ENCODE measurements around the gene SAXO2. TPM values are rescaled to one million over a fixed set of nuclear protein-coding genes. Genes with fewer than 3 reads are reported as not detected.
"Not testable (repeated sequence)": the region's sequence is repeated elsewhere in the genome, so short reads cannot be mapped to it uniquely, and the experiment has no call there.

The SAXO2 gene
- polyA plus RNA-seq, 1 donor from 2014 or later, result 4.2 TPM

GRCh38 chr15:82300883-82301282 lies 38.3 kb downstream of the SAXO2 start:
- H3K4me3 Mint-ChIP-seq, result no peak overlapping the region
- no peak overlapping the region for H3K27ac Mint-ChIP-seq
- no peaks in the 10 kb centered on the region for H3K9me3 Mint-ChIP-seq
- no peaks in the 10 kb centered on the region for H3K27me3 Mint-ChIP-seq
- no peaks in the 10 kb centered on the region for H3K36me3 Mint-ChIP-seq
- peaks cover 0 to 1% (median 0%) of the 10 kb centered on the region in 3 donors for H3K4me1 Mint-ChIP-seq

DNA sequence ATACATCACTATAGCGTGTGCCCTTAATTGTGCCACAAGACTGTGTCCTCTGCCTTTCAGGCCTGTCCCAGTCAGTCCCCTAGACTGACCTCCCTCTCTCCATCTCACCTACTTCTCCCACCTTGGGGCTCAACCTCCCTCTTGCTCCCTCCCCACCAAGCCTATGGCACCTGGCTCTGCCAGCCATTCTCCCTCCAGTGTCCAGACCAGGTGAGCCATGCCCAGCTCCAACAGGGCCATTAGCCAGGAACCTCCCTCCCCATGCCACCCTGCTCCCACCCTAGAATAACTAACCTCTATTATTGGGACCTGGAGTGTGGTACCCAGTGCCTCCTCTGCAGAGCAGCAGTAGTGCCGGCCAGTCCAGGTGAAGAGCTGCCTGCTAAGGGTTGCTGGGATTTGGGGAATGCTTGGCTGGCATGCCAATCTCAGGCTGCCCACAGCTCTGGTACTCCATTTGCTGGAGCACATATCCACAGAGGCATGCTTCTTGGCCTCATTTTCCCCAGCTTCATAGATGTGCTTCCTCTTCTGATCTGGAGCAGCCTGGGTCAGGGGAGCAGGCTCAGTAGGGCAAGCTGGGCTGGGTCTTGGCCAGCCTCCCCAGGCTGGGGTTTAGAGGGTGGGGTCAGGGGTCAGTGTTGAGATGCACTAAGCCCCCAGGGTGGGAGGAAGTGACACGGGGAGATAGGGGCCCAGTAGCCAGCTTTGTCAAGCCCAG lies 38.8 kb downstream of the SAXO2 start:
- peaks cover 0 to 1% (median 0%) of the 10 kb centered on the region in 3 donors for H3K4me1 Mint-ChIP-seq
- H3K27me3 Mint-ChIP-seq, result no peaks in the 10 kb centered on the region
- H3K27ac Mint-ChIP-seq, result no peak overlapping the region
- H3K9me3 Mint-ChIP-seq, result no peaks in the 10 kb centered on the region
- H3K36me3 Mint-ChIP-seq, result no peaks in the 10 kb centered on the region
- H3K4me3 Mint-ChIP-seq, result no peak overlapping the region

- no peak overlapping the region for H3K27ac Mint-ChIP-seq
- no peaks in the 10 kb centered on the region for H3K9me3 Mint-ChIP-seq
- no peaks in the 10 kb centered on the region for H3K27me3 Mint-ChIP-seq
- no peaks in the 10 kb centered on the region for H3K36me3 Mint-ChIP-seq
- no peaks in the 10 kb centered on the region for H3K4me1 Mint-ChIP-seq
- no peak overlapping the region for H3K4me3 Mint-ChIP-seq
Observed at GRCh38 chr15:82303956-82304777, 41.5 kb downstream of the SAXO2 start.

DNA sequence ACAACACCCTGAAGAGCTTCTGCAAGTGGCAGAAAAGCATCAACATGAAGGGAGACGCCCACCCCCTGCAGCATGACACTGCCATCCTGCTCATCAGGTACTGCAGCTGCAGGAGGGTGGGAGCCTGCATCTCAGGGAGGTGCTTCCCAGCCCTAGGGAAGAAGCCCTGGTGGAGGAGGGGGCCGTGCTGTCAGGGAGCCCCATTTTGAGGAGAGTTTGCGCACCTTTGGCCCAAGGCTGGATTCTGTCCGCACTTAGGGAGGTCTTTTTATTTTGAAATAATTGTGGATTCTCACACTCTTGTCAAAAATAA lies 42.1 kb downstream of the SAXO2 start:
- no peaks in the 10 kb centered on the region for H3K4me1 Mint-ChIP-seq
- H3K27me3 Mint-ChIP-seq, result no peaks in the 10 kb centered on the region
- no peak overlapping the region for H3K4me3 Mint-ChIP-seq
- H3K9me3 Mint-ChIP-seq, result no peaks in the 10 kb centered on the region
- no peaks in the 10 kb centered on the region for H3K36me3 Mint-ChIP-seq
- no peak overlapping the region for H3K27ac Mint-ChIP-seq

DNA sequence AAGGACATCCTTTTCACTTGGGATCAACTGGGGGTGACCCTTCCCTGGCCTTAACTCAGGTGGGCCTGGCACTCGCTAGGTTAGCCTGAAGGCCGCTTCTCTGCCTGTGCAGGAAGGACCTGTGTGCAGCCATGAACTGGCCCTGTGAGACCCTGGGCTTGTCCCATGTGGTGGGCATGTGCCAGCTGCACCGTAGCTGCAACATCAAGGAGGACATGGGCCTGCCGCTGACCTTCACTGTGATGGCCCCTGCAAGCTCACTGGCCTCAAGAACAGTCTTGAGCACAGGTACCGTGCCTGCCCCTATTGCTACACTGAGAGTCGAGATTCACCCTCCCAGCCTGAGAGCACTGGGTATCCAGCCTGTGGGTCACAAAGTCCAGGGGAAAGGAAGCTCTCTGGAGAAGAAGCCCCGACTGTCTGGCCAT lies 43.0 kb downstream of the SAXO2 start:
- Mint-ChIP-seq H3K9me3 (peaks cover 0 to 2% (median 0%) of the 10 kb centered on the region in 3 donors), H3K4me1 (no peaks in the 10 kb centered on the region), H3K36me3 (no peaks in the 10 kb centered on the region), H3K4me3 (no peak overlapping the region), H3K27ac (no peak overlapping the region), H3K27me3 (no peaks in the 10 kb centered on the region)

DNA sequence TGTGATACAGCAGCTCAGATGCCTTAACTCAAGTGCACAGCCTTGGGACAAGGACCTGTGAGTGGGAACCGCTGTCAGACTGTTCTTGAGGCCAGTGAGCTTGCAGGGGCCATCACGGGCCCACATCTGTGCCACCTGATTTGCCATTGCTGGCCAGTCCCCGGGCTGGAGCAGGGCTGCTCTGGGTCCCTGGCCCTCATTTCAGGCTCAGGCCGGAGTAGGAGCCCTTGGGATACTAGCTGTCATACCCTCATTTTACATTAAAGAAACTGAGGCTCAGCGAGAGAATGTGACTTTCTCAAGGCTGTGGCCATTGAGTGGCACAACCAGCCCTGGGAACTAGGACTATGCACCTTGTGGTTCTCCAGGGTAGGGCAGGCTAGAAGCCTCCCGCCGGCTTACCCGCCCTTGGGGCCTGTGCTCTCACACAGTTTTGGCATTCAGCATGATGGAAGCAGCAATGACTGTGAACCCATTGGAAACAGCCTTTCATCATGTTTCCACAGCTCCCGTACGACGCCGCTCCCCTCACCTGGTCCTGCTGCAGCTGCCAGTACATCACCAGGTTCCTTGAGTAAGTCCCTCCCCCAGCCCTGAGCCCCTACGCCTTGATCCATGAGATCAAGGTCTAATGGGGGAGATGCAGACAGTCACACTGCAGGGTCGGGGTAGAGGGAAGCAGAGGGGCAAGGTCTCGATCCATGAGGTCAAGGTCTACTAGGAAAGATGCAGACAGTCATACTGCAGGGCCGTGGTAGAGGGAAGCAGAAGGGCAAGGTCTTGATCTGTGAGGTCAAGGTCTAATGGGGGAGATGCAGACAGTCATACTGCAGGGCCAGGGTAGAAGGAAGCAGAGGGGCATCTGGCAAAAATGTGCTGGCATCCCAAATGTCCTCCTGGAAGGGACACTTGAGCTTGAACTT lies 44.4 kb downstream of the SAXO2 start:
- no peak overlapping the region for H3K4me3 Mint-ChIP-seq
- H3K27me3 Mint-ChIP-seq, result no peaks in the 10 kb centered on the region
- H3K27ac Mint-ChIP-seq, result no peak overlapping the region
- peaks cover 0 to 5% (median 0%) of the 10 kb centered on the region in 3 donors for H3K9me3 Mint-ChIP-seq
- no peaks in the 10 kb centered on the region for H3K36me3 Mint-ChIP-seq
- H3K4me1 Mint-ChIP-seq, result no peaks in the 10 kb centered on the region

DNA sequence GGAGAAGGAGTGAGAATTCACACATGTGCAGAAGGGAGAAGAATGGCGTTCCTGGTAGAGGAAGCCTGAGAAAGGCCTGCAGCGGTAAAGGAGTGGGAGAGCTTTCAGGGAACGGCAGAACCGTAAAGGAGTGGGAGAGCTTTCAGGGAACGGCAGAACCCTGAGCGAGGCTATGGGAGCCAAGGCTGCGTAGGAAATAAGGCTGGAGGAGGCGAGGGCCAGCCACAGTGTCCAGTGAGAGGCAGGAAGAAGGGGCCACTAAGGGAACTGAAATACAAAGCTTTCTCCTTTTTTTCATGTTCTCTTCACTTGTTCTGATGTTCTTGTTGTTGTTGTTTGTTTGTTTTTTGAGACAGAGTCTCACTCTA lies 45.1 kb downstream of the SAXO2 start:
- Mint-ChIP-seq H3K27ac (no peak overlapping the region), H3K36me3 (no peaks in the 10 kb centered on the region), H3K4me3 (no peak overlapping the region), H3K4me1 (no peaks in the 10 kb centered on the region), H3K9me3 (peaks cover 0 to 5% (median 0%) of the 10 kb centered on the region in 3 donors), H3K27me3 (no peaks in the 10 kb centered on the region)

DNA sequence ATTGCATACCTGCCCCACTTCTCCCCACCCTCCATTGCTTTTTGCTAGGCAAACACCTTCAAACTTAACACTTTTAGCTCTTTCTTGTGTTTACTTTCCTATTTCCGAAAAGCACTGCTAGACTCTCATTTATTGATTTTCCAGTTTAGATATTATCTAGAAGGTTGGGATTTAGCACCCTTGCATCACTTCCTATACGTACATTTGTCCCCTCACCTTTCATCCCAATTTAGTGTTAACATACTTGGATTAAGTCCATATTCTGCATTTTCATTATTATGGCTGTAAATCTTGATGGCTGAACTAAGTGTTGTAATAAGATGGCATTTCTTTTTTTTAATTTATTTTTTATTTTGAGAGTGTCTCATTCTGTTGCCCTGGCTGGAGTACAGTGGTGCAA lies 47.2 kb downstream of the SAXO2 start:
- Mint-ChIP-seq H3K36me3 (no peaks in the 10 kb centered on the region), H3K4me1 (no peaks in the 10 kb centered on the region), H3K27ac (no peak overlapping the region), H3K4me3 (no peak overlapping the region), H3K9me3 (peaks cover 0 to 5% (median 0%) of the 10 kb centered on the region in 3 donors), H3K27me3 (no peaks in the 10 kb centered on the region)

DNA sequence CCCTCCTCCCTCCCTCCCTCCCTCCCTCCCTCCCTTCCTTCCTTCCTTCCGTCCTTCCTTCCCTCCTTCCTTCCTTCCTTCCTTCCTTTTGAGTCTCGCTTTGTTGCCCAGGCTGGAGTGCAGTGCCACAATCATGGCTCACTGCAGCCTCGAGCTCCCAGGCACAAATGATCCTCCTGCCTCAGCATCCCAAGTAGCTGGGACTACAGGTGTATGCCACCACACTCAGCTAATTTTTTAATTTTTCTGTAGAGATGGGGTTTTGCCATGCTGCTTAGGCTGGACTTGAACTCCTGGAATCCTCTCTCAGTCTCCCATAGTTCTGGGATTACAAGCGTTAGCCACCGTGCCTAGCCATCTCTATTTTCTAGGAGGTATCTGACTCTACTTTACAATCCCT lies 48.7 kb downstream of the SAXO2 start:
- H3K27ac Mint-ChIP-seq, H3K36me3 Mint-ChIP-seq, H3K9me3 Mint-ChIP-seq, H3K4me1 Mint-ChIP-seq, H3K27me3 Mint-ChIP-seq, H3K4me3 Mint-ChIP-seq: not testable (repeated sequence)

GRCh38 chr15:82312586-82313349 lies 50.1 kb downstream of the SAXO2 start:
- Mint-ChIP-seq H3K27ac (no peak overlapping the region), H3K9me3 (peaks cover 0 to 5% (median 0%) of the 10 kb centered on the region in 3 donors), H3K27me3 (no peaks in the 10 kb centered on the region), H3K4me3 (no peak overlapping the region), H3K36me3 (no peaks in the 10 kb centered on the region), H3K4me1 (no peaks in the 10 kb centered on the region)

DNA sequence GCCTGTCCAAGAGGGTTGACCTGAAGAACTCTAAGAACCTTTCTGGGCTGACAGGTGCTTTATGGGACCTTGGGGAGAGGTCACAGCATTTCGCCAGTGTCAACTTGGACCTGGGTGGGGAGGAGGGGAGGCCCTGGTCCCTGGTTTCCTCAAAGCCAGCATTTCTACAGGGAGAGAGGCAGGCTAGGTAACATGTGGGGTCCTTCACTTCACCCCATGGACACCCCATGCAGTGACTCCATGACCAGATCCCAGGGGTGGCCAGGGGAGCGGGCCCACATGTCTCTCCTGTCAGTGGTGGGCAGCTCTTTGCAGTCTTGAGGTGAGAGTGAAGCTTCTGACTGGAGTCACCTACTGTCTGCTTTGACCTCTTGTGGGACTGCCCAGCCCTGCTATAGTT lies 50.8 kb downstream of the SAXO2 start:
- no peaks in the 10 kb centered on the region for H3K36me3 Mint-ChIP-seq
- no peak overlapping the region for H3K27ac Mint-ChIP-seq
- no peaks in the 10 kb centered on the region for H3K4me1 Mint-ChIP-seq
- peaks cover 0 to 5% (median 0%) of the 10 kb centered on the region in 3 donors for H3K9me3 Mint-ChIP-seq
- H3K27me3 Mint-ChIP-seq, result no peaks in the 10 kb centered on the region
- peak overlapping the region in 1 of 4 donors; percentile 41 for H3K4me3 Mint-ChIP-seq

GRCh38 chr15:82313951-82314768 lies 51.5 kb downstream of the SAXO2 start:
- H3K27ac Mint-ChIP-seq, result not testable (repeated sequence)

DNA sequence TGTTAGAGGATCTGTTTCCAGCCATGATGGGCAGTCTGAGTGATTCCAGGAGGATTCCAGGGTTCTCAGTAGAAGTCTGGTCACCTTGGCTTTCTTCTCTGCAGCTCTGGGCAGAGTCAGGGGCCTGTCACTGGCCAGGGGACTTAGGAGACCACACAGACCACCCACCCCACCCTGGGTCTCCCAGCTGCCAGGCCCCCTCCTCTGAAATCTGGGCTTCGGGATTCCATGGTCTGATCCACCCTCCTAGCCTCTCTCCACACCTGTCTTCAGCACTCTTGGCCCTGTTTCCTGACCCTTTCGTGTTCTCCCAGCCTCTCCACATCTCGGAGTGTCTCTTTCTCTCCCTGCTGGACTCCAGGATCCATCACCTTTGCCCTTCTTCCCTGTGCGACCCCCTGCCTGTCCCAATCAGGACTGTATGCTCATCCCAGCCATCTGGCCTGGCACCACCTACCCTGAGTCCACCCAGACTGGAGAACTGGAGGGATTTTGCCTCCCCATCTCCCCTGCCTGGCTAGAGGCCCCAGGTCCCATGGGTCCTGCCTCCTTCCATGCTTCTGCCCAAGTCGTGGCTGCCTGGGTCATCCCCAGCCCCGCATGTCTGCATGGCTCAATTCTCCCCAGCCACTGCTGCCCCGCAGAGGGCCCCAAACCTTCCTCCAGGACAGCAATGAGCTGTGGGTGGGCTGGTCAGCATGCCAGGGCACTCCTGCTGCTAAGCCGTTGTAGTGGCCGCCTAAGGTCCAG lies 52.3 kb downstream of the SAXO2 start:
- Mint-ChIP-seq H3K27me3 (no peaks in the 10 kb centered on the region), H3K4me3 (no peak overlapping the region), H3K27ac (no peak overlapping the region), H3K4me1 (no peaks in the 10 kb centered on the region), H3K9me3 (peaks cover 0 to 3% (median 0%) of the 10 kb centered on the region in 3 donors), H3K36me3 (no peaks in the 10 kb centered on the region)

More at GRCh38 chr15:82313951-82314768, 51.5 kb downstream of the SAXO2 start:
- not testable (repeated sequence) for H3K9me3 Mint-ChIP-seq, H3K4me1 Mint-ChIP-seq, H3K36me3 Mint-ChIP-seq, H3K4me3 Mint-ChIP-seq, H3K27me3 Mint-ChIP-seq

All from IgD-negative memory B cell (primary cell).